Neural crest cell (in vitro differentiated cells): Measurements from ENCODE around the gene DOCK4. TPM values are rescaled to one million over a fixed set of nuclear protein-coding genes. Genes with fewer than 3 reads are reported as not detected.
A peak's percentile ranks its signal among the peaks of the same experiment; 100 is the strongest.

ENCODE experiments used
- DNase-seq: peaks from one replicate; pipeline ENCODE4 v3.0.0; 2021; ENCODE audit warnings: low read depth, mixed read lengths, low spot score
- H3K27ac Mint-ChIP-seq: one replicate; pipeline ENCODE4 v1.8.0; 2021; ENCODE audit warnings: mild to moderate bottlenecking, mixed read lengths; ENCODE audit not compliant: unreplicated experiment
- H3K27me3 Mint-ChIP-seq: 2 replicates; pipeline ENCODE4 v1.8.0; 2021; ENCODE audit warnings: low read depth, mild to moderate bottlenecking, mixed read lengths
- H3K36me3 Mint-ChIP-seq: 2 replicates; pipeline ENCODE4 v1.8.0; 2021; ENCODE audit warnings: low read depth, mild to moderate bottlenecking, mixed read lengths
- H3K4me1 Mint-ChIP-seq: 2 replicates; pipeline ENCODE4 v1.8.0; 2021; ENCODE audit warnings: mixed read lengths
- H3K4me3 Mint-ChIP-seq: one replicate; pipeline ENCODE4 v1.8.0; 2021; ENCODE audit warnings: mild to moderate bottlenecking, mixed read lengths
- H3K9me3 Mint-ChIP-seq: 2 replicates; pipeline ENCODE4 v1.8.0; 2021; ENCODE audit warnings: mixed read lengths
- total RNA-seq: library from RNA; stranded (reverse); gene quantifications from 2 replicates; pipeline ENCODE4 v1.2.1, GENCODE V29; 2021
- TF ChIP-seq, protein P1 (sequence below): fragments of 200-600 bp; sonication (generic); conservative IDR thresholded peaks from 2 replicates; pipeline ENCODE4 v1.5.0; 2021; ENCODE audit warnings: antibody characterized with exemption, mild to moderate bottlenecking

Gene DOCK4
- total RNA-seq, 1 donor from 2014 or later = 15.3 TPM

DNA sequence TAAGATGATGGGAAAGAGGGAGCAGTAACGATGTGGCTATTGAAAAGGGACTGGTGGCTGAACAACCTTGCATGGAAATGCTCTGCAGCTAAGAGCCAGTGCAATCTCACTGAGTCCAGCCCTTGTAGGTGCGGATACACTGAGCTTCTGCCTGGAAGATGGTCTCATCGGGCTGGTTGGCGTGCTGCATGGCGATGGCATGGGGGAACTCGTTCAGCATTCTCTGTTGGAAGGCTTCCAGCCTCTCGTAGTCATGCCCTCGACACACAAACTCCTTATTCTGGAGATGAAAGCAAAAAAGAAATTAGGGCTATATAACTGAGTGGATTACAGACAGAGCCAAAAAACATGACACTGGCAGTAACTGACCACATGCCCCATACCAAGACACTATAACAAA lies 446.2 kb downstream of the DOCK4 start:
- no peak overlapping the region for H3K27ac Mint-ChIP-seq
- TF ChIP-seq, protein P1, sequence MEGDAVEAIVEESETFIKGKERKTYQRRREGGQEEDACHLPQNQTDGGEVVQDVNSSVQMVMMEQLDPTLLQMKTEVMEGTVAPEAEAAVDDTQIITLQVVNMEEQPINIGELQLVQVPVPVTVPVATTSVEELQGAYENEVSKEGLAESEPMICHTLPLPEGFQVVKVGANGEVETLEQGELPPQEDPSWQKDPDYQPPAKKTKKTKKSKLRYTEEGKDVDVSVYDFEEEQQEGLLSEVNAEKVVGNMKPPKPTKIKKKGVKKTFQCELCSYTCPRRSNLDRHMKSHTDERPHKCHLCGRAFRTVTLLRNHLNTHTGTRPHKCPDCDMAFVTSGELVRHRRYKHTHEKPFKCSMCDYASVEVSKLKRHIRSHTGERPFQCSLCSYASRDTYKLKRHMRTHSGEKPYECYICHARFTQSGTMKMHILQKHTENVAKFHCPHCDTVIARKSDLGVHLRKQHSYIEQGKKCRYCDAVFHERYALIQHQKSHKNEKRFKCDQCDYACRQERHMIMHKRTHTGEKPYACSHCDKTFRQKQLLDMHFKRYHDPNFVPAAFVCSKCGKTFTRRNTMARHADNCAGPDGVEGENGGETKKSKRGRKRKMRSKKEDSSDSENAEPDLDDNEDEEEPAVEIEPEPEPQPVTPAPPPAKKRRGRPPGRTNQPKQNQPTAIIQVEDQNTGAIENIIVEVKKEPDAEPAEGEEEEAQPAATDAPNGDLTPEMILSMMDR = no peak
- no peaks in the 10 kb centered on the region for H3K9me3 Mint-ChIP-seq
- no peak for DNase-seq
- peaks cover 17% of the 10 kb centered on the region for H3K4me1 Mint-ChIP-seq
- no peak overlapping the region for H3K4me3 Mint-ChIP-seq
- no peaks in the 10 kb centered on the region for H3K36me3 Mint-ChIP-seq
- H3K27me3 Mint-ChIP-seq = no peaks in the 10 kb centered on the region

GRCh38 chr7:111758332-111758731 lies 447.9 kb downstream of the DOCK4 start:
- TF ChIP-seq, protein P1 = no peak
- no peak overlapping the region for H3K27ac Mint-ChIP-seq
- no peaks in the 10 kb centered on the region for H3K27me3 Mint-ChIP-seq
- peaks cover 17% of the 10 kb centered on the region for H3K4me1 Mint-ChIP-seq
- H3K9me3 Mint-ChIP-seq = no peaks in the 10 kb centered on the region
- no peaks in the 10 kb centered on the region for H3K36me3 Mint-ChIP-seq
- no peak for DNase-seq
- no peak overlapping the region for H3K4me3 Mint-ChIP-seq

DNA sequence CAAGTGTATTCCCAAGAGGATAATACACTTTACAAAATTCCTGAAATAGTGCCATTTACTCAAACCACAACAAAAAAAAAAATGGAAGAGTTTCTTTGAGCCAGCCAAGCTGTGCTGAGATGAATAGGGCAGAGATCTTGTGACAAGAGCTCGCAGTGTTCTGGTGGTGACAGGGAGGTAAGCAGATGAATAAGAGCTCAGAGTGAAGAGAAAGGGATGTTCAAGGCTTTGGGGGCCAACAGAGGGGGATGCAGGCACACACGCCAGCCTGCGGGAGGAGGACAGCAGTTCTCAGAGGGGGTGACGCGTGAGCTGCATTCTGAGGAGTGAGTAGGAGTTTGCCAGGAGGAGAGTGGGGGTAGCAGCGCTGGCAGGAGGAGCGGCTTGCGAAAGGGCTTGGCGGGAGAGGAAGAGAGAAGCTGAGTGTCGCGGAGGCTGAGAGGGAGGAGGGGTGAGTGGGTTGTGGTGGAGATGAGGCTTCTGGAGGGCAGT lies 449.5 kb downstream of the DOCK4 start:
- Mint-ChIP-seq H3K4me3 (peak overlapping the region; percentile 81), H3K27me3 (no peaks in the 10 kb centered on the region), H3K9me3 (no peaks in the 10 kb centered on the region), H3K27ac (peak overlapping the region; percentile 86), H3K36me3 (no peaks in the 10 kb centered on the region), H3K4me1 (peaks cover 17% of the 10 kb centered on the region)
- TF ChIP-seq, protein P1 = no peak
- peak; percentile 50 for DNase-seq

- TF ChIP-seq, protein P1 = no peak
- H3K27ac Mint-ChIP-seq = no peak overlapping the region
- H3K4me1 Mint-ChIP-seq = peaks cover 17% of the 10 kb centered on the region
- no peaks in the 10 kb centered on the region for H3K36me3 Mint-ChIP-seq
- H3K9me3 Mint-ChIP-seq = no peaks in the 10 kb centered on the region
- DNase-seq = no peak
- H3K27me3 Mint-ChIP-seq = no peaks in the 10 kb centered on the region
- no peak overlapping the region for H3K4me3 Mint-ChIP-seq
These were observed 450.8 kb downstream of the DOCK4 start for GRCh38 chr7:111755383-111755782.

GRCh38 chr7:111753968-111754367 lies 452.2 kb downstream of the DOCK4 start:
- Mint-ChIP-seq H3K9me3 (no peaks in the 10 kb centered on the region), H3K27ac (no peak overlapping the region), H3K4me1 (peaks cover 17% of the 10 kb centered on the region), H3K4me3 (no peak overlapping the region), H3K27me3 (no peaks in the 10 kb centered on the region), H3K36me3 (peaks cover under 1% of the 10 kb centered on the region)
- TF ChIP-seq, protein P1 = no peak
- no peak for DNase-seq
